NB4 (cell line): ENCODE results near the gene MYB.

Source experiments
- MAX ChIP-seq: IDR thresholded peaks from 2 replicates; pipeline ENCODE4 v1.6.1; 2011; ENCODE audit warnings: low read depth, low read length
- POLR2A ChIP-seq: IDR thresholded peaks from 2 replicates; pipeline ENCODE4 v1.6.1; 2011; ENCODE audit warnings: mild to moderate bottlenecking; ENCODE audit not compliant: insufficient read length; ENCODE audit errors: extremely low read depth
- TF ChIP-seq, protein P1 (sequence below): IDR thresholded peaks from one replicate; pipeline ENCODE4 v1.5.1; 2012; ENCODE audit warnings: low read depth, low read length

- TF ChIP-seq, protein P1, sequence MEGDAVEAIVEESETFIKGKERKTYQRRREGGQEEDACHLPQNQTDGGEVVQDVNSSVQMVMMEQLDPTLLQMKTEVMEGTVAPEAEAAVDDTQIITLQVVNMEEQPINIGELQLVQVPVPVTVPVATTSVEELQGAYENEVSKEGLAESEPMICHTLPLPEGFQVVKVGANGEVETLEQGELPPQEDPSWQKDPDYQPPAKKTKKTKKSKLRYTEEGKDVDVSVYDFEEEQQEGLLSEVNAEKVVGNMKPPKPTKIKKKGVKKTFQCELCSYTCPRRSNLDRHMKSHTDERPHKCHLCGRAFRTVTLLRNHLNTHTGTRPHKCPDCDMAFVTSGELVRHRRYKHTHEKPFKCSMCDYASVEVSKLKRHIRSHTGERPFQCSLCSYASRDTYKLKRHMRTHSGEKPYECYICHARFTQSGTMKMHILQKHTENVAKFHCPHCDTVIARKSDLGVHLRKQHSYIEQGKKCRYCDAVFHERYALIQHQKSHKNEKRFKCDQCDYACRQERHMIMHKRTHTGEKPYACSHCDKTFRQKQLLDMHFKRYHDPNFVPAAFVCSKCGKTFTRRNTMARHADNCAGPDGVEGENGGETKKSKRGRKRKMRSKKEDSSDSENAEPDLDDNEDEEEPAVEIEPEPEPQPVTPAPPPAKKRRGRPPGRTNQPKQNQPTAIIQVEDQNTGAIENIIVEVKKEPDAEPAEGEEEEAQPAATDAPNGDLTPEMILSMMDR: no peak
- no peak for TF ChIP-seq POLR2A
- TF ChIP-seq MAX: no peak
These were observed 86.0 kb downstream of the MYB start for GRCh38 chr6:135267085-135267484.
